ENCODE results near the gene SOCS7.

GRCh38 chr17:38426441-38426840 is 74.8 kb downstream of the SOCS7 start:
- TF ChIP-seq POLR2A (IDR thresholded peaks at IDR 0.05) = no peak
- TF ChIP-seq, protein P1, sequence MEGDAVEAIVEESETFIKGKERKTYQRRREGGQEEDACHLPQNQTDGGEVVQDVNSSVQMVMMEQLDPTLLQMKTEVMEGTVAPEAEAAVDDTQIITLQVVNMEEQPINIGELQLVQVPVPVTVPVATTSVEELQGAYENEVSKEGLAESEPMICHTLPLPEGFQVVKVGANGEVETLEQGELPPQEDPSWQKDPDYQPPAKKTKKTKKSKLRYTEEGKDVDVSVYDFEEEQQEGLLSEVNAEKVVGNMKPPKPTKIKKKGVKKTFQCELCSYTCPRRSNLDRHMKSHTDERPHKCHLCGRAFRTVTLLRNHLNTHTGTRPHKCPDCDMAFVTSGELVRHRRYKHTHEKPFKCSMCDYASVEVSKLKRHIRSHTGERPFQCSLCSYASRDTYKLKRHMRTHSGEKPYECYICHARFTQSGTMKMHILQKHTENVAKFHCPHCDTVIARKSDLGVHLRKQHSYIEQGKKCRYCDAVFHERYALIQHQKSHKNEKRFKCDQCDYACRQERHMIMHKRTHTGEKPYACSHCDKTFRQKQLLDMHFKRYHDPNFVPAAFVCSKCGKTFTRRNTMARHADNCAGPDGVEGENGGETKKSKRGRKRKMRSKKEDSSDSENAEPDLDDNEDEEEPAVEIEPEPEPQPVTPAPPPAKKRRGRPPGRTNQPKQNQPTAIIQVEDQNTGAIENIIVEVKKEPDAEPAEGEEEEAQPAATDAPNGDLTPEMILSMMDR (IDR thresholded peaks at IDR 0.05) = no peak

Measured in prostate gland (tissue), 2 donors.